Measurements from ENCODE around the gene AMER3.
A peak's percentile ranks its signal among the peaks of the same experiment; 100 is the strongest.

The AMER3 gene

DNA sequence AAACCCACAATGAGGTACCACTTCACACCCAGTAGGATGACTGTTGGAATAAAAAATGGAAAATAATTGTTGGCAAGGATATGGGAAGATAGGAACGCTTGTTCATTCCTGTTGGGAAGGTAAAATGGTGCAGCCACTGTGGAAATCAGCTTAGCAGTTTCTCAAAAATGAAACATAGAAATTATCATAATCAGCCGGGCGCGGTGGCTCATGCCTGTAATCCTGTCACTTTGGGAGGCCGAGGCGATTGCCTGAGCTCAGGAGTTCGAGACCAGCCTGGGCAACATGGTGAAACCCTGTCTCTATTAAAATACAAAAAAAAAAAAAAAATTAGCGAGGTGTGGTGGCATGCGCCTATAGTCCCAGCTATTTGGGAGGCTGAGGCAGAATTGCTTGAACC is 23.4 kb downstream of the AMER3 start:
- no peak for DNase-seq

DNA sequence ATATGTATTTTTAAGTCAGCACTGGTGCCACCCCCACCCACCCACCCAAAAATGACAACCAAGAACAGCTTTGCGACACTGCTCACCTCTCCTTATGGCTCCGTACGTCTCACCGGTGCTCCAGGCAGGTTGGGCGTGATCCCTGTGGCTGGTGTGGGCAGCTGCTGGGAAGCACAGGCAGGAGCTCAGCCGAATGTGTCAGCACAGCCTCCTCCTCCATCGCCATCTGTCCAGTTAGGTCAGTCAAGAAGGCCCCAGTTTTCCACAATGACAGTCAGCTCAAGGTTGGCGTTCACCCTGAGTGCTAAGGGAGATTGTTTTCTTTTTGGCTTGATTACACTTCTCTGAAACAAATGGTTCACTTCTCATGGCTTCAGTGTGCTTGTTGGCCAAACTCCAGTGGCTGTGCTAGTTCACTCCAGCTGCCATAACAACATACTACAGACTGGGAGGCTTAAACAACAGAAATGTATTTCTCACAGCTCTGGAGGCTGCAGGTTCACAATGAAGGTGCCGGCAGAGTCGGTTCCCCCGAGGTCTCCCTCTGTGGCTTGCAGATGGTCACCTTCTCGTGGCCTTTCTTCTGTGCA is 30.2 kb downstream of the AMER3 start:
- no peak for DNase-seq

DNA sequence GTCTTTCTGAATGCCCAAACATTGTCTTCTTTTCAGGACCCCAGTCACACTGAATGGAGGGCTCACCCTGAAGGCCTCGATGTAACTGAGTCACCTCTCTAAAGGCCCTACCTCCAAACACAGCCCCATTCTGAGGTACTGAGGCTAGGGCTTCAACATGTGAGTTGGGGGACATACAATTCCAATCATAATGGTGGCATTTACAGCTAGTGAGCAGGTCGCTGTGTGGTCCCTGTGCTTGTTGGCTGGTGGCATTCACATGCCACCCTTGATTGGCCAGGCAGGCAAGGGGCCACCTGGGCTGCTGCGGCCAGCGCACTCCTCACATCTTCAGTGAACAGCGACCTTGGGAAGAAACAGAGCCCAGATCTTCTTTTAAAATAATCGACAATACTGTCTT is 30.7 kb downstream of the AMER3 start:
- DNase-seq = no peak

DNA sequence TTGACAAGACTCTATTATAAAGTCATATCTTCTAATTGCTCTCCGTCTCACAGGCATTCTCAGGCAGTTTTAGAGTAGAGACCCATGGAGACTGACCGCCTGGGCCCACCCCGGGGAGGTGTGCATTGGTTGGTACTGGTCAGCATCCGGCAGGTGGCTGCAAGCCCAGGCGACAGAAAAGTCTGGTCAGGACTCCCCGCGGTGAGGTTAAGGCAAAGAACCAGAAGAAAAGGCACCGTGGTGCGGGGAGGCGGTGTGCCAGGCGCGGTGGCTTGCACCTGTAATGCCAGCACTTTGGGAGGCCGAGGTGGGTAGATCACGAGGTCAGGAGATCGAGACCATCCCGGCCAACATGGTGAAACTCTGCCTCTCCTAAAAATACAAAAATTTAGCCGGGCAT is 32.5 kb downstream of the AMER3 start:
- DNase-seq = no peak

GRCh38 chr2:130790312-130790711 is 35.0 kb downstream of the AMER3 start:
- DNase-seq = no peak

- no peak for DNase-seq
Measured at GRCh38 chr2:130790804-130791616, 35.7 kb downstream of the AMER3 start.

- no peak for DNase-seq
Measured at GRCh38 chr2:130791617-130791939, 36.2 kb downstream of the AMER3 start.

- DNase-seq = no peak
Measured at GRCh38 chr2:130795431-130795830, 40.1 kb downstream of the AMER3 start.

GRCh38 chr2:130796290-130796689 is 41.0 kb downstream of the AMER3 start:
- no peak for DNase-seq

DNA sequence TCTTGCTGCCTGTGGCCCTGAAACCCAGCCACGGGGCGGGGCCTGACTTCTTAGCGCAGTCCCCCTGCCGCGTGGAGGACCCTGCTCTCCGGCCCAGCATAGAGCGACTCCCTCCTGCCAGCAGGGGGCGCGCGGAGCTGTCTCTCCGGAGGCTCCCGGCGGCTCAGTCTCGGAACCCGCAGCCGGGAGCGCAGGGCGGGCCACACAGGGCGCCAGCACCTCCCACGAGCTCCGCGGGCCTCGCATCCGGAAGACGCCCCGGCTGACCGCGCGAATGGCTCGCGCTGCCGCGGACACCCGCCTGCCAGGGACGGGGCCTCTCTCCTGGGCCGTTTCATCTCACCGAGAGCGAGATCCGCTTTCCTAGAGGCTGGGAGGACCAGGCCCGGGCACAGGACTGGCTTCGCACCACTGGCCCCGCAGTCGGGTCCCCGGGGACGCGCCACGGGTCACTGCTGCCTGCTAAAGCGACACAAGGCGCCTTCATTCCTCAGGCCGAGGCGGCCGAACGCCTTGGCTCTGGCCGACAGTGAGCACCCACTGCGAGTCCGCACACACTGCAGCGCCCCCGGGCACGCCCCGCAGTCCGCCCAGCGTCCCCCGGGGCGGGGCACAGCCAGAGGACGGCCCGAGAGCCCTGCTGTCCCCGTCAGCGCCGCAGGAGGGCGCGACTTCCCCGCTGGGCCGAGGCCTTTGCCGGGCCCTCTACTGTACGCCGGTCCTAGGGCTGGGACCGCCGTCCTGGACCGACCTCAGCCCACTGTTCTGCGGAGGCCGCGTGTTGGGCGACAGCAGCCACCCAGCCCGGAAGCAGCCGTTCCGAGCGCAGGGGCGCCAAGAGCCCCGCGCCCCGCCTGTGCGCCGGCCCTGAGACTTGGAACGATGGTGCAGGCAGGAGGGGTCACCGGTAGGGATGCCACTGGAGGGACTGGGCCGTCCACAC is 42.4 kb downstream of the AMER3 start:
- peak; percentile 85 for DNase-seq

DNA sequence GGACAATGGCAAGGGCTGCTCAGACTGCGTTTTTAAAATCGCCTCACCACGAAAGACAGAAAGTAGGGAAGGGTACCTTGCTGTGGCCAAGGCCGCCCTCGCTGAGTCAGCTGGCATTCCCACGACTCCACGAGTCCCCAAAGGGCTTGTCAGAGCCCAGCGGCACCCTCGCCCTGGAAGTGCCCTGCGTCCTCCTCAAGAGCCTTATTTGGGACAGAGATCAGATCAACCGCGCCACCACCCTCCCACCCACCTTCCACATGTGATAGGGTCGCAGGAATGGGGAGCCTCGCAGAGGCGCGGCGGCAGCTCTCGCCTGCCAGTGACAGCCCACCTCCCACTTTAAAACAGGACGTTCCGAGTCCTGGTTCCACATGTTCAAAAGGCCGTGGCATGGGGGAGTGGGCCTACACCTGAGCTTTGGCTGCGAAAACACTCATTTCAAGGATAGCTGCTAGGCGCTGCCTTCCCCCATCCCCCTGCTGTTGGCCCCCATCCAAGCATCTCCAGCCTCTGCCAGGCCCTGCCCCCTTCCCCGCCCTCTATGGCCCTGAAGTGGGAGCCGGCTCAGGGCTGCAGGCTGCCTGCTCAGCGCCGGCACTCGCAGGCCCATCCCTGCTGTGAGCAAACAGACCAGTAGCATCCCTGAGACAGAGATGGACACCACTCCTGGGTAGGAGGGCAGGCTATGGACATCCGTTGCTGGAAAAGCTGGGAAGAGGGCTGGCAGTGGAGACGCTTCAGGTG is 43.3 kb downstream of the AMER3 start:
- DNase-seq = peak; percentile 13

DNA sequence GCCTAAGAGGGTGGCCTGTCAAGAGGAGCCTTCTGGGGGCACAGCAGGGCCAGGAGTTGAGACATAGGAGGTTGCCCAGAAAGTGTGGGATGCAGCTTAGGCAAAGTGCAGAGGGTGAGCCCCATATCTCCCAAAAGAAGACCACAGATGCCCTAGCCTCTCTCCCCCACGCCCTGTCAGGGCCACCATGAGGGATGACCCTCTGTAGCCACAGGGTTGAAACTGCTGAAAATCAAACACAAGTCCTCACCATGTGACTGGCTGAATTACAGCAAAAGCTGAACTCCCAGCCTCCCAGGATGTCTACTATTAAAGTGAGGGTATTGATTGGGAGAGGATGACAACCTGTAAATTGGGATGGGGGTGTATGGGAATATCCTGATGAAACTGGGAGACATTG is 44.0 kb downstream of the AMER3 start:
- DNase-seq = no peak

DNA sequence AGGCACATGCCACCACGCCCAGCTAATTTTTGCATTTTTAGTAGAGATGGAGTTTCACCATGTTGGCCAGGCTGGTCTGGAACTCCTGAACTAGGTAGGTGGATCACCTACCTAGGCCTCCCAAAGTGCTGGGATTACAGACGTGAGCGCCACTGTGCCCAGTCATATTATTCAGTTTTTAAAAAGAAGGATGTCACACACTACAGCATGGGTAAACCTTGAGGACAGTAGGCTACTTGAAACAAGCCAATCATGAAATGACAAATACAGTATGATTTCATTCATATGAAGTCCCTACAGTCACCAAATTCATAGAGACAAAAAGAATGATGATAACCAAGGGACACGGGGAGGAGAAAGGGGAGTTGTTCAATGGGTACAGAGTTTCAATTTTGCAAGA is 50.3 kb downstream of the AMER3 start:
- DNase-seq = no peak

- DNase-seq = no peak
Measured at GRCh38 chr2:130806370-130806769, 51.0 kb downstream of the AMER3 start.

GRCh38 chr2:130807659-130808385 is 52.5 kb downstream of the AMER3 start:
- no peak for DNase-seq

- no peak for DNase-seq
Measured at GRCh38 chr2:130808482-130809268, 53.3 kb downstream of the AMER3 start.

DNA sequence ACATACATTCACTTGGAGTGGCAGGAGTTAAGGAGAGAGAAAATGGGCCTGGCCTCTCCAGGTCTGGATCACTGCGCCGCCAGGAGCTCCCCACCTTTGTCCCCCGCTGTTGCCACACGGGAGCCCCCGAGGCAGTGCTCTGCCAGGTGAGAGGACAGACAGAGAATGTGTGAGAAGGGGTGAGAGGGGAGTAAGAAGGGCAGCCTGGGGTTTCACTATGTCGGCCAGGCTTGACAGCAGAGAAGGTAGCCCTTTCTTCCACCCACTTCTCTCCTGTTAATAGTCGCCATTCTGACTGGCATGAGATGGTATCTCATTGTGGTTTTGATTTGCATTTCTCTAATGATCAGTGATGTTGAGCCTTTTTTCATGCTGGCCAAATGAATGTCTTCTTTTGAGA is 55.1 kb downstream of the AMER3 start:
- DNase-seq = no peak

- DNase-seq = no peak
Measured at GRCh38 chr2:130813722-130814121, 58.4 kb downstream of the AMER3 start.

DNA sequence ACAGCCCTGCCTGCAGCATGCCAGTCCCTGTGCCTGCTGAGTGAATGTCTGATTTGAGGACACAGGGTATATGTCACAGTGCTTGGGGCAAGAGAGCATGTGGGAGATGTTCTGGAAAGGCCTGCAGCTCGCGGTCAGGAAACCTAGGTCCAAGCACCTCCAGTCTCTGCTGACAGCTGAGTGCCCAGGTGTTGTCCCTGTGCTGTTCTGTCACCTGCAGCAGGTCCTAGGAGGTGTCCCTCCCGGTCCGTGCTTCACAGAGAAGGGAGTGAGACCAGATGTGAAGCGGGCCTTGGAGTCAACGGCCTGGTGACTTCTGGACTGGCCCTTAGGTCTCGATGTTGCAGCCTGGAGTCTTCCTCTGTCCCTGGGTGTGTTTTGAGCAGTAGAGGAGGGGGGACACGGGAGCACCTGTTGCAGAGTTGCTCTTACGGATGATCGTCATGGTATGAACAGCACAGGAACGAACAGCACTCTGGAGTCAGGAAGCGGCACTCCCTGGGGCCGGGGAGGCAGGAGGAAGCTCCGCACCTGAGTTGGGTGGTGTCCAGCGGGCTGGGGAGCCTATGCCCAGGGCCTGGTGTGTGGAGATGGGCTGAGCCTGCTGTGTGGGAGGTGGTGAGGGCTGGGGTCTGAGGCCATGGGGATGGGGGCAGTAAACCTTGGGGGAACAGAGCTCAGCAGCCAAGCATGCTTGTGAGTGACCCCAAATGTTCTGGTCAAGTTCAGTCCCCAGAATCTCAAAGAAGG is 59.8 kb downstream of the AMER3 start:
- no peak for DNase-seq
